Neutrophil (primary cell): ENCODE results near the gene KIF26B.
"Not testable (repeated sequence)": the region's sequence is repeated elsewhere in the genome, so short reads cannot be mapped to it uniquely, and the experiment has no call there.

ENCODE experiments used
- H3K27ac ChIP-seq: fragments of 200-600 bp; sonication (generic); 2 replicates; pipeline ENCODE4 v1.5.1; 2016; ENCODE audit warnings: mild to moderate bottlenecking, moderate library complexity
- H3K27me3 ChIP-seq: fragments of 200-600 bp; sonication (generic); 2 replicates; pipeline ENCODE4 v1.6.0; 2016; ENCODE audit warnings: mild to moderate bottlenecking
- H3K36me3 ChIP-seq: fragments of 200-600 bp; sonication (generic); 2 replicates; pipeline ENCODE4 v1.5.1; 2017
- H3K4me1 ChIP-seq, 2 experiments: fragments of 200-600 bp in 1 of 2; sonication (generic) in 1 of 2; 1 replicate in 1 of 2; 2 replicates in 1 of 2; pipeline versions ENCODE4 v1.5.1 to v1.6.1; 2013 to 2016; ENCODE audit warnings: low read depth in 1 of 2, low read length in 1 of 2, mild to moderate bottlenecking in 1 of 2, moderate library complexity in 1 of 2; ENCODE audit not compliant: control insufficient read depth in 1 of 2, insufficient read depth in 1 of 2
- H3K4me3 ChIP-seq, 2 experiments: fragments of 200-600 bp in 1 of 2; sonication (generic) in 1 of 2; 1 replicate in 1 of 2; 2 replicates in 1 of 2; pipeline ENCODE4 v1.5.1; 2013 to 2016; ENCODE audit warnings: low read depth in 1 of 2, low read length in 1 of 2, mild to moderate bottlenecking in 1 of 2, moderate library complexity in 1 of 2
- H3K9me3 ChIP-seq: fragments of 200-600 bp; sonication (generic); 2 replicates; pipeline ENCODE4 v1.5.1; 2016
- TF ChIP-seq, protein P1 (sequence below): fragments of 200-600 bp; sonication (generic); IDR thresholded peaks from 2 replicates; pipeline ENCODE4 v1.5.1; 2016; ENCODE audit warnings: antibody characterized with exemption

The KIF26B gene

DNA sequence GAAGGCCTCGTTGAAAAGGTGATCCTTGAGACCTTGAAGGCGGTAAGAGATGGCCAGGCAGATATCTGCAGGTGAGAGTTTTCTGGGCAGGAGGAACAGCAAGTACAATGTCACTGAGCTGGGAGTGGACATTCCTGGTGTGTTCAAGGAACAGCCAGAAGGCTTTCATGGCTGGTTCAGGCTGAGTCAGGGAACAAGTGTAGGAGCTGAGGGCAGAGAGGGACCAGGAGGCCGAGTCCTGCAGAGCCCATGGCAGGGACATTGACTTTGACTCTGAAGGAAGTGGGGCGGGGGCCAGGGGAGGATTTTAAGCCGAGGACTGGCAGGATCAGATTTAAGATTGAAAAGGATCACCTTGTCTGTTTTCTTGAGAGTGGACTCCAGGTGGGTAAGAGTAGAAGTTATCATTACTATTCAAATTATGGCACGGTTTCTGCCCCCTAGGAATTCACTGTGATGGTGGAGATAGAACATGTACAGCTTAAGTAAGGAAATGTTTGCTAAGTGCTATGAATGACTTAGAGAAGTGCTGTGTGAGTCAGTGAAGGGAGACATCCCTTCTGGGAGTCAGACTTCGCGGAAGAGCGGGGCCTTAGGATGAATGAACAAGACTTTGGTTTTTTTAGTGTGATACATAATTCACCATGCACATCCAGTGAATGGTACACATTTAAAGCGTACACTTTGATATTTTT is 202.3 kb downstream of the KIF26B start:
- no peaks in the 10 kb centered on the region for H3K4me1 ChIP-seq
- no peaks in the 10 kb centered on the region for H3K36me3 ChIP-seq
- no peak overlapping the region for H3K4me3 ChIP-seq
- no peaks in the 10 kb centered on the region for H3K9me3 ChIP-seq
- no peak overlapping the region for H3K27ac ChIP-seq
- TF ChIP-seq, protein P1, sequence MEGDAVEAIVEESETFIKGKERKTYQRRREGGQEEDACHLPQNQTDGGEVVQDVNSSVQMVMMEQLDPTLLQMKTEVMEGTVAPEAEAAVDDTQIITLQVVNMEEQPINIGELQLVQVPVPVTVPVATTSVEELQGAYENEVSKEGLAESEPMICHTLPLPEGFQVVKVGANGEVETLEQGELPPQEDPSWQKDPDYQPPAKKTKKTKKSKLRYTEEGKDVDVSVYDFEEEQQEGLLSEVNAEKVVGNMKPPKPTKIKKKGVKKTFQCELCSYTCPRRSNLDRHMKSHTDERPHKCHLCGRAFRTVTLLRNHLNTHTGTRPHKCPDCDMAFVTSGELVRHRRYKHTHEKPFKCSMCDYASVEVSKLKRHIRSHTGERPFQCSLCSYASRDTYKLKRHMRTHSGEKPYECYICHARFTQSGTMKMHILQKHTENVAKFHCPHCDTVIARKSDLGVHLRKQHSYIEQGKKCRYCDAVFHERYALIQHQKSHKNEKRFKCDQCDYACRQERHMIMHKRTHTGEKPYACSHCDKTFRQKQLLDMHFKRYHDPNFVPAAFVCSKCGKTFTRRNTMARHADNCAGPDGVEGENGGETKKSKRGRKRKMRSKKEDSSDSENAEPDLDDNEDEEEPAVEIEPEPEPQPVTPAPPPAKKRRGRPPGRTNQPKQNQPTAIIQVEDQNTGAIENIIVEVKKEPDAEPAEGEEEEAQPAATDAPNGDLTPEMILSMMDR, result no peak
- peaks cover 3% of the 10 kb centered on the region for H3K27me3 ChIP-seq

DNA sequence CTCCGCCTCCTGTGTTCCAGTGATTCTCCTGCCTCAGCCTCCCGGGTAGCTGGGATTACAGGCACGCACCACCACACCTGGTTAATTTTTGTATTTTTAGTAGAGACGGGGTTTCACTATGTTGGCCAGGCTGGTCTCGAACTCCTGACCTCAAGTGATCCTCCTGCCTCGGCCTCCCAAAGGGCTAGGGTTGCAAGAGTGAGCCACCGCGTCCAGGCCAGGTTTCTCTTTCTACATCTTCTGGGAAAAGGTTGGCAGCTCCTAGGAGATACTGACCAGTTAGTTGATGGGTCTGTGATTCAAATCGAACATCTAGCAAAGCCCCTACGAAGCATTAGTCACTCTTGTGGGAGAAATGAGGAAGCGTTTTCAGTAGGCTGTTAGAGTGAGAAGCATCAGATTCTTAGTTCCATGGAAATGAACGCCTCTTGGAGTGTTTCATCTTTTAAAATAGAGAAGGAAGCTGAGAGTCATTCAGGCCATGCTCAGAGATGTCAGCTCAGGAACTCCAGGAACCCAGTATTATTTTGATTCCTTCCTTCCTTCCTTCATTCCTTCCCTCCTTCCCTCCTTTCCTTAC is 204.4 kb downstream of the KIF26B start:
- H3K4me3 ChIP-seq, H3K9me3 ChIP-seq, H3K27ac ChIP-seq, H3K36me3 ChIP-seq, H3K27me3 ChIP-seq, H3K4me1 ChIP-seq: not testable (repeated sequence)

DNA sequence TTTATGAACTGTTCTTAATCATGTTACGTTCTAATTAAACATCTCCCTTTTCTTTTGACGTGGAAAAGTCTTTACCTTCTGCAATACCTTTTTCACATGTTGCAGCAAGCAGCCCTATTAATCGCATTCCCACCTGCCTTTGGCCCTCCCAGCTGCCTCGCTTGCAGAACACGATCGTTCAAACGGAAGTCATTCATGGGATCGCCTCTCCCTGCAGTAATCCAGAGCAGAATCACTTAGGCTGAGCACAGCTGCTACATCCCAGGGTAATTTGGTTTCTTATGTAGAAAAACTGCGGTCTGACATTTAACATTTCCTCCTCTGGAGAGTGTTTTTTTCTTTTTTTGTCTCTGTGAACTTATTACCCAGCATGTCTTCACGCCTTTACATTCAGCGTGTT is 206.3 kb downstream of the KIF26B start:
- no peaks in the 10 kb centered on the region for H3K9me3 ChIP-seq
- H3K27me3 ChIP-seq, result no peaks in the 10 kb centered on the region
- H3K4me3 ChIP-seq, result no peak overlapping the region
- H3K36me3 ChIP-seq, result no peaks in the 10 kb centered on the region
- no peak overlapping the region for H3K27ac ChIP-seq
- no peaks in the 10 kb centered on the region for H3K4me1 ChIP-seq
- TF ChIP-seq, protein P1, result no peak

DNA sequence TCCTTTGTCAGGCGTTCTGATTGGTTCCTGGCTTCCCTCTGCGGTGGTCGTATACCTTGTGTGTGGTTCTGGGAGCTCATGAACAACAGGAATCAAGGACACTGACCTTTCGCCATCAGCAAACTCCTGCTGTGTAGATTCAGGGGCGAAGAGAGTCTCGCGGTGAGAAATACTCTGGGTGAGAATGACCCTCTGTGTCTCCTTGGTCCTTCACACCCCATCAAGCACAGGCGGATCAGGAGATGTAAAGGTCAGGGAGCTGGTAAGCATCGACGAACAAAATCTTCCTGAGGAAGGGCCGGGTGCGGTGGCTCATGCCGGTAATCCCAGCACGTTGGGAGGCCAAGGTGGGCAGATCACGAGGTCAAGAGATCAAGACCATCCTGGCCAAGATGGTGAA is 207.2 kb downstream of the KIF26B start:
- Histone ChIP-seq H3K27ac (no peak overlapping the region), H3K4me1 (no peaks in the 10 kb centered on the region), H3K36me3 (no peaks in the 10 kb centered on the region), H3K27me3 (no peaks in the 10 kb centered on the region), H3K9me3 (no peaks in the 10 kb centered on the region), H3K4me3 (no peak overlapping the region)
- TF ChIP-seq, protein P1, result no peak

DNA sequence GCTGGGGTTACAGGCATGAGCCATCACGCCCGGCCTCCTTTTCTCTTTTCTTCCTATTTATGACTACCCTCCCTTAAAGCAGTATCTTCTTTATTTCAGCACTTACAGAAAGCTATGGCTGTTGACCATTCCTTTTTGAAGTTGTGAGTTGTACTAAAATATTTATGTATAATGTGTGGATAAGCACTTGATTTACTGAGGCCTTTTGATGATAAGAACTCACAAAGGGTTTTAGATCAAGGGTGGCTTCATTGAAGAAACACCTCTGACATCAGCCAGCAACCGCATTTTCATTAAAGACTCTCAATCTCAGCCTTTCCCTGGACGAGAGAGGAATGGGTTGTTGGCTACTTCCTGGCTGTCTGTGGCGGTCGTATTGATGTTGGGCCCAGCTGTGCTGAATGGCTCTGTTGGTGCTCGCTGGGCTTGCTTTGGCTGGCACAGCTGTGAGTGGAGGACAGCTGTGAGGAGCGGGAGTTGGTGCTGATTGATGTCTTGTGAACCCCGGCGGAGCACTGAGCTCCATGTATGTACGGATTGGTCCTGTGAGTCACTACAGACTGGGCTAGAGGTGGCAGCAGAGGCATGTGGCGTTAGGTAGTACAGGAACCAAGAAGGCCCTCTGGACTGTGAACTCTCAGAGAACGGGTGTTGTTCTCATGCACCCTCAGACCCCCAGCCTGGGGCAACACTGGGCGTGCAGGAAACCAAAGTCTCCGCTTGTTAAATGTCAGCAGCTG is 208.8 kb downstream of the KIF26B start:
- Histone ChIP-seq H3K36me3 (no peaks in the 10 kb centered on the region), H3K9me3 (no peaks in the 10 kb centered on the region), H3K27me3 (no peaks in the 10 kb centered on the region), H3K27ac (no peak overlapping the region), H3K4me3 (no peak overlapping the region), H3K4me1 (no peaks in the 10 kb centered on the region)
- TF ChIP-seq, protein P1, result no peak
